Lung (tissue), 12 donors: ENCODE results near the gene CSNK1G1. TPM values are rescaled to one million over a fixed set of nuclear protein-coding genes. Genes with fewer than 3 reads are reported as not detected.

Source experiments
- ATAC-seq: fragments of 200-7000 bp; cut with Tn5 transposase; one replicate; pipeline ENCODE4 v1.9.1; 2020; ENCODE audit warnings: moderate number of reproducible peaks; ENCODE audit not compliant: insufficient read depth, low FRiP score
- DNase-seq, 3 donors: peaks; one replicate each; pipeline ENCODE4 v3.0.0-alpha.2; 2013 to 2017
- H3K27ac ChIP-seq, 2 donors: one replicate each; pipeline ENCODE4 v1.5.1; 2013; ENCODE audit warnings: mild to moderate bottlenecking in 2 of 2, moderate library complexity in 2 of 2, control low read depth in 1 of 2, inconsistent platforms in 1 of 2, low read depth in 1 of 2, low read length in 1 of 2
- H3K27me3 ChIP-seq, 3 donors: one replicate each; pipeline ENCODE4 v1.5.1; 2013; ENCODE audit warnings: low read length in 2 of 3; ENCODE audit not compliant: control insufficient read depth in 3 of 3, insufficient read depth in 3 of 3
- H3K36me3 ChIP-seq, 4 donors: one replicate each; pipeline ENCODE4 v1.5.1; 2013; ENCODE audit warnings: low read length in 4 of 4, mild to moderate bottlenecking in 1 of 4, moderate library complexity in 1 of 4; ENCODE audit not compliant: control insufficient read depth in 4 of 4, insufficient read depth in 4 of 4
- H3K4me1 ChIP-seq, 5 donors: one replicate each; pipeline ENCODE4 v1.5.1; 2013; ENCODE audit warnings: low read length in 5 of 5, mild to moderate bottlenecking in 2 of 5, moderate library complexity in 1 of 5; ENCODE audit not compliant: control insufficient read depth in 5 of 5, insufficient read depth in 5 of 5
- H3K4me3 ChIP-seq: one replicate; pipeline ENCODE4 v1.5.1; 2013; ENCODE audit warnings: mild to moderate bottlenecking, control low read depth, moderate library complexity
- H3K9ac ChIP-seq, 2 donors: one replicate each; pipeline ENCODE4 v1.5.1; 2013; ENCODE audit warnings: low read length in 2 of 2, control low read depth in 1 of 2; ENCODE audit not compliant: insufficient read depth in 1 of 2
- H3K9me3 ChIP-seq, 4 donors: one replicate each; pipeline ENCODE4 v1.5.1; 2013; ENCODE audit warnings: low read length in 3 of 4, mild to moderate bottlenecking in 1 of 4, moderate library complexity in 1 of 4; ENCODE audit not compliant: control insufficient read depth in 4 of 4, insufficient read depth in 3 of 4
- CTCF ChIP-seq: IDR thresholded peaks from 2 replicates; pipeline ENCODE4 v1.5.1; 2012; ENCODE audit warnings: mild to moderate bottlenecking; ENCODE audit errors: control extremely low read depth, extremely low read depth
- WGBS, 2 donors: extraction: QIAGEN DNeasy Blood & Tissue Kit; methylation state at CpG; one replicate each; pipeline ENCODE4 v1.1.7; 2013; 5-methylcytosine and 5-hydroxymethylcytosine counted together
- polyA plus RNA-seq, 2 donors: library from polyadenylated mRNA; stranded (reverse); fragments of 200-250 nt; gene quantifications; one replicate each; pipeline ENCODE4 v1.2.1, GENCODE V29; 2013
- total RNA-seq, 2 donors: library from RNA; depleted of rRNA in 1 of 2; stranded (reverse); fragments of >200 nt in 1 of 2; gene quantifications; one replicate each; pipeline ENCODE4 v1.2.1, GENCODE V29; 2014 to 2021
- donor health status: control.
- donor health status: control.
- donor health status: Bipolar disorder and iron deficiency.
- donor health status: healthy.
- donor health status: DM: yes; HTN: yes; CAD: no.

CSNK1G1 gene
- total and polyA plus RNA-seq, 4 donors: 3.0 to 50.4 (median 12.9) TPM

GRCh38 chr15:64237677-64238076 is 118.3 kb downstream of the CSNK1G1 start:
- Histone ChIP-seq H3K27me3 (no peaks in the 10 kb centered on the region), H3K36me3 (no peaks in the 10 kb centered on the region), H3K4me3 (no peak overlapping the region), H3K9ac (no peak overlapping the region), H3K9me3 (no peaks in the 10 kb centered on the region), H3K4me1 (peaks cover 0 to 2% (median 0%) of the 10 kb centered on the region in 5 donors), H3K27ac (no peak overlapping the region)
- TF ChIP-seq CTCF: no peak
- WGBS, 2 donors: 79 to 90% methylated on average over 3 of the region's 3 CpGs
- DNase-seq (no peak), ATAC-seq (no peak)

GRCh38 chr15:64236156-64236894 is 119.6 kb downstream of the CSNK1G1 start:
- peaks cover 0 to 3% (median 0%) of the 10 kb centered on the region in 5 donors for H3K4me1 ChIP-seq
- H3K27me3 ChIP-seq: no peaks in the 10 kb centered on the region
- 91 to 95% methylated on average over 2 of the region's 2 CpGs for WGBS, 2 donors
- no peaks in the 10 kb centered on the region for H3K9me3 ChIP-seq
- no peak overlapping the region for H3K27ac ChIP-seq
- TF ChIP-seq CTCF: no peak
- no peaks in the 10 kb centered on the region for H3K36me3 ChIP-seq
- DNase-seq (no peak), ATAC-seq (no peak)
- H3K4me3 ChIP-seq: no peak overlapping the region
- H3K9ac ChIP-seq: no peak overlapping the region

GRCh38 chr15:64235552-64235951 is 120.4 kb downstream of the CSNK1G1 start:
- Histone ChIP-seq H3K27me3 (no peaks in the 10 kb centered on the region), H3K9me3 (no peaks in the 10 kb centered on the region), H3K36me3 (no peaks in the 10 kb centered on the region), H3K4me1 (peaks cover 0 to 3% (median 0%) of the 10 kb centered on the region in 5 donors), H3K4me3 (no peak overlapping the region), H3K9ac (no peak overlapping the region), H3K27ac (no peak overlapping the region)
- no peak for TF ChIP-seq CTCF
- ATAC-seq (no peak), DNase-seq (no peak)
- 74 to 75% methylated on average over 4 of the region's 4 CpGs for WGBS, 2 donors
